PC-9 (cell line): ENCODE data around the gene NTN4.

ENCODE experiments used
- EZH2 ChIP-seq: fragments of 200-600 bp; sonication (generic); IDR thresholded peaks from 2 replicates; pipeline ENCODE4 v1.8.0; 2017; ENCODE audit warnings: antibody characterized with exemption, low read depth
- TF ChIP-seq, protein P1 (sequence below): fragments of 200-600 bp; sonication (generic); conservative IDR thresholded peaks from 2 replicates; pipeline ENCODE4 v1.6.1; 2017; ENCODE audit warnings: mixed run types, antibody characterized with exemption, mild to moderate bottlenecking, moderate library complexity

DNA sequence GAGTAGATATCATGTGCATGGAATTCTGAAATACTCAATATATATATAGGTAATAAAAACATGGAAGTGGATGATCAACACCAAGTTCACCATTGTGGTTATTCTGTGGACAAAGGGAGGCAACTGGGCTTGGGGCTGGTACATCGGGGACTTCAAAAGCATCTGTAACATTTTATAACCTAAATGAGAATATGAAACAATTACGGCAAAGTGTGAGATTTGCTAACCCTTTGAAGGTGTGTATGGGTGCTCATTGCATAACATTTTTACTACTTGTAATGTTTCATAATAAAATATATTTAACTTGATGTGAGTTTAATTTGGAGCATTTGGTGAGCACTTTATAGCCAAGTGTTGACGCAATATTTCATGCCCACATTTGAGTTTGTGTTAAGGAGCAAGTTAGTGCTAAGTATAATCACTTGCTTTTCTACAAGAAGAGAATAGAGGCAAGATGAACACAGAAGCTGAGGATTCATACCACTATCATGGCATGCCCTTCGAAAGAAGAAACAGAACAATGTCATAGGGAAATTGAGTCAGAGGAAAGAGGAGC is 109.3 kb downstream of the NTN4 start:
- TF ChIP-seq EZH2: no peak
- TF ChIP-seq, protein P1, sequence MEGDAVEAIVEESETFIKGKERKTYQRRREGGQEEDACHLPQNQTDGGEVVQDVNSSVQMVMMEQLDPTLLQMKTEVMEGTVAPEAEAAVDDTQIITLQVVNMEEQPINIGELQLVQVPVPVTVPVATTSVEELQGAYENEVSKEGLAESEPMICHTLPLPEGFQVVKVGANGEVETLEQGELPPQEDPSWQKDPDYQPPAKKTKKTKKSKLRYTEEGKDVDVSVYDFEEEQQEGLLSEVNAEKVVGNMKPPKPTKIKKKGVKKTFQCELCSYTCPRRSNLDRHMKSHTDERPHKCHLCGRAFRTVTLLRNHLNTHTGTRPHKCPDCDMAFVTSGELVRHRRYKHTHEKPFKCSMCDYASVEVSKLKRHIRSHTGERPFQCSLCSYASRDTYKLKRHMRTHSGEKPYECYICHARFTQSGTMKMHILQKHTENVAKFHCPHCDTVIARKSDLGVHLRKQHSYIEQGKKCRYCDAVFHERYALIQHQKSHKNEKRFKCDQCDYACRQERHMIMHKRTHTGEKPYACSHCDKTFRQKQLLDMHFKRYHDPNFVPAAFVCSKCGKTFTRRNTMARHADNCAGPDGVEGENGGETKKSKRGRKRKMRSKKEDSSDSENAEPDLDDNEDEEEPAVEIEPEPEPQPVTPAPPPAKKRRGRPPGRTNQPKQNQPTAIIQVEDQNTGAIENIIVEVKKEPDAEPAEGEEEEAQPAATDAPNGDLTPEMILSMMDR: no peak
